COLO668 (cell line): ENCODE results near the gene KLHL30.

ENCODE experiments used
- DNase-seq: peaks from one replicate; lab custom pipeline; 2025; ENCODE audit not compliant: unreplicated experiment; lab: John Stamatoyannopoulos, UW

Gene KLHL30

GRCh38 chr2:238138331-238139195 lies at the start of gene KLHL30:
Gene KLHL30, plus strand, starts transcription at chr2:238138668. Its CDS starts 2,087 bp downstream, at chr2:238140755.
- DNase-seq = peak; percentile 56

GRCh38 chr2:238090887-238091286 lies 47.6 kb upstream of the KLHL30 start:
- DNase-seq = no peak

- no peak for DNase-seq
Observed at GRCh38 chr2:238091436-238092060, 46.9 kb upstream of the KLHL30 start.

GRCh38 chr2:238092486-238093035 lies 45.9 kb upstream of the KLHL30 start:
- no peak for DNase-seq

GRCh38 chr2:238093181-238094140 lies 45.0 kb upstream of the KLHL30 start:
- DNase-seq = no peak

GRCh38 chr2:238094438-238095022 lies 43.9 kb upstream of the KLHL30 start:
- DNase-seq = no peak

- no peak for DNase-seq
Observed at GRCh38 chr2:238095143-238095542, 43.3 kb upstream of the KLHL30 start.

- DNase-seq = no peak
Observed at GRCh38 chr2:238096311-238097011, 42.0 kb upstream of the KLHL30 start.

GRCh38 chr2:238097201-238097987 lies 41.1 kb upstream of the KLHL30 start:
- DNase-seq = no peak

- peak; percentile 81 for DNase-seq
Observed at GRCh38 chr2:238097988-238098871, 40.2 kb upstream of the KLHL30 start.

- peak; percentile 19 for DNase-seq
Observed at GRCh38 chr2:238098901-238099713, 39.4 kb upstream of the KLHL30 start.

- DNase-seq = no peak
Observed at GRCh38 chr2:238099714-238100048, 38.8 kb upstream of the KLHL30 start.

- peak; percentile 82 for DNase-seq
Observed at GRCh38 chr2:238100049-238100820, 38.2 kb upstream of the KLHL30 start, which contains the start of gene ESPNL. Gene ESPNL, plus strand, starts transcription at chr2:238100340. Its CDS starts 80 bp downstream, at chr2:238100420.

GRCh38 chr2:238100821-238101771 lies 37.4 kb upstream of the KLHL30 start:
- DNase-seq = peak; percentile 34
